K562 (cell line): ENCODE measurements around the gene CRACR2B. TPM values are rescaled to one million over a fixed set of nuclear protein-coding genes. Genes with fewer than 3 reads are reported as not detected.

Experiments used
- ATF3 ChIP-seq, 2 experiments: fragments of 450-650 bp in 1 of 2; sonication (generic) in 1 of 2; formaldehyde crosslinking in 1 of 2; IDR thresholded peaks in 1 of 2; conservative IDR thresholded peaks in 1 of 2; 2 replicates each; pipeline versions ENCODE4 v1.6.1 to v1.8.1; 2016 to 2023; ENCODE audit warnings: mild to moderate bottlenecking in 2 of 2, moderate library complexity in 2 of 2, inconsistent platforms in 1 of 2, missing genetic modification reagents in 1 of 2
- BRD4 ChIP-seq: fragments of 200-600 bp; sonication (generic); IDR thresholded peaks from 2 replicates; pipeline ENCODE4 v1.6.1; 2017; ENCODE audit warnings: inconsistent platforms
- CBX2 ChIP-seq: fragments of 200-600 bp; sonication (generic); IDR thresholded peaks from one replicate; pipeline ENCODE4 v1.6.1; 2012; ENCODE audit warnings: mild to moderate bottlenecking, low read length, inconsistent platforms; ENCODE audit not compliant: insufficient read depth, poor library complexity, severe bottlenecking
- CC2D1A ChIP-seq: fragments of 450-650 bp; IDR thresholded peaks from 2 replicates; pipeline ENCODE4 v1.6.1; 2017; ENCODE audit warnings: mild to moderate bottlenecking
- CCAR2 ChIP-seq: fragments of 200-400 bp; formaldehyde crosslinking; IDR thresholded peaks from 2 replicates; pipeline ENCODE4 v1.6.1; 2017; ENCODE audit warnings: mild to moderate bottlenecking, low read depth, low read length
- CTBP1 ChIP-seq: fragments of 450-650 bp; IDR thresholded peaks from 2 replicates; pipeline ENCODE4 v1.6.1; 2016; ENCODE audit warnings: borderline replicate concordance
- DACH1 ChIP-seq: fragments of 450-650 bp; IDR thresholded peaks from 2 replicates; pipeline ENCODE4 v1.6.1; 2018; ENCODE audit not compliant: partially characterized antibody
- ELF1 ChIP-seq: fragments of 200-800 bp; sonication (Bioruptor generic); IDR thresholded peaks from 2 replicates; pipeline ENCODE4 v1.6.1; 2016; ENCODE audit warnings: missing genetic modification characterization, missing compliant biosample characterization
- ESRRA ChIP-seq: fragments of 450-650 bp; IDR thresholded peaks from 2 replicates; pipeline ENCODE4 v1.6.1; 2014; ENCODE audit warnings: low read depth, mild to moderate bottlenecking, moderate library complexity, borderline replicate concordance
- ESRRB ChIP-seq: fragments of 250-450 bp; sonication (Bioruptor Pico); IDR thresholded peaks from 2 replicates; pipeline ENCODE4 v1.5.0; 2020; ENCODE audit warnings: mild to moderate bottlenecking, moderate library complexity, borderline replicate concordance
- HBP1 ChIP-seq: fragments of 450-650 bp; formaldehyde crosslinking; IDR thresholded peaks from 2 replicates; pipeline ENCODE4 v1.4.0; 2022; ENCODE audit warnings: missing genetic modification characterization
- HDAC8 ChIP-seq: fragments of 450-650 bp; IDR thresholded peaks from 2 replicates; pipeline ENCODE4 v1.6.1; 2016; ENCODE audit warnings: mild to moderate bottlenecking, missing genetic modification characterization, moderate library complexity, missing compliant biosample characterization
- IRF1 ChIP-seq: sonication (generic); formaldehyde crosslinking; IDR thresholded peaks from 2 replicates; pipeline ENCODE4 v1.8.0; 2022; ENCODE audit warnings: missing genetic modification reagents, mild to moderate bottlenecking, borderline replicate concordance
- JUND ChIP-seq, 2 experiments: IDR thresholded peaks; 2 replicates in 1 of 2; 3 replicates in 1 of 2; pipeline ENCODE4 v1.6.1; 2011; ENCODE audit warnings: borderline replicate concordance in 2 of 2, low read depth in 2 of 2, low read length in 2 of 2, improper control_type of control experiment in 1 of 2, missing biosample characterization in 1 of 2, missing genetic modification characterization in 1 of 2, missing genetic modification reagents in 1 of 2
- KLF10 ChIP-seq: fragments of 250-450 bp; sonication (Bioruptor Pico); IDR thresholded peaks from 2 replicates; pipeline ENCODE4 v1.6.1; 2021; ENCODE audit warnings: matching md5 sums
- KLF13 ChIP-seq: fragments of 450-650 bp; IDR thresholded peaks from 2 replicates; pipeline ENCODE4 v1.6.1; 2016; ENCODE audit warnings: missing genetic modification characterization, low read depth, mild to moderate bottlenecking, missing compliant biosample characterization, moderate library complexity, borderline replicate concordance
- MYNN ChIP-seq, 2 experiments: sonication (generic); formaldehyde crosslinking in 1 of 2; IDR thresholded peaks; 2 replicates each; pipeline versions ENCODE4 v1.5.0 to v1.6.1; 2016 to 2020; ENCODE audit warnings: antibody characterized with exemption in 1 of 2, missing genetic modification reagents in 1 of 2
- NFE2L1 ChIP-seq: fragments of 450-650 bp; IDR thresholded peaks from 2 replicates; pipeline ENCODE4 v1.6.1; 2016; ENCODE audit warnings: missing genetic modification characterization, low read depth, mild to moderate bottlenecking, missing compliant biosample characterization, moderate library complexity, borderline replicate concordance
- SREBF1 ChIP-seq: fragments of 150-350 bp; IDR thresholded peaks from 2 replicates; pipeline ENCODE4 v1.6.1; 2014; ENCODE audit warnings: antibody characterized with exemption, low read depth, low read length, borderline replicate concordance
- TFAM ChIP-seq: fragments of 250-450 bp; sonication (Bioruptor Pico); conservative IDR thresholded peaks from 2 replicates; pipeline ENCODE4 v1.5.0; 2021; ENCODE audit warnings: mild to moderate bottlenecking, moderate library complexity
- TFAP4 ChIP-seq: sonication (generic); formaldehyde crosslinking; IDR thresholded peaks from 2 replicates; pipeline ENCODE4 v1.8.0; 2022; ENCODE audit warnings: missing genetic modification reagents, mild to moderate bottlenecking, moderate library complexity, borderline replicate concordance
- U2AF2 ChIP-seq: fragments of 200-400 bp; formaldehyde crosslinking; optimal IDR thresholded peaks from 2 replicates; pipeline ENCODE3; 2017; ENCODE audit warnings: low read depth, mild to moderate bottlenecking, low read length
- polyA plus RNA-seq, 8 experiments: library from polyadenylated mRNA; depleted of rRNA in 4 of 8; stranded (reverse) in 5 of 8; unstranded in 3 of 8; fragments of >200 nt; fragmentation: Nextera tagmentation in 2 of 8; fragmentation: Illumina TruSeq in 1 of 8; extraction: Ambion mirVana in 2 of 8; extraction: Trizol in 1 of 8; gene quantifications; 2 replicates each; pipeline versions ENCODE4 v1.2.1 to v1.2.3, GENCODE V29; 2011 to 2014; ENCODE audit warnings: inconsistent platforms in 1 of 8, missing spikeins in 1 of 8
- total RNA-seq, 7 experiments: library from RNA; depleted of rRNA in 6 of 7; stranded (reverse); fragments of >200 nt in 6 of 7; fragmentation: Illumina TruSeq in 2 of 7; extraction: Trizol in 2 of 7; gene quantifications; 2 replicates each; pipeline versions ENCODE4 v1.2.1 to v1.2.3, GENCODE V29; 2011 to 2021; ENCODE audit warnings: low replicate concordance in 1 of 7

Gene CRACR2B
- total and polyA plus RNA-seq, 9 of the 15 experiments (the other 6 are each of a cell fraction or from before 2014, with no cell fraction given), result 0.10 to 51.0 (median 6.0) TPM

GRCh38 chr11:809287-810039 is 18.3 kb upstream of the CRACR2B start, which contains the start of gene RPLP2 (continued):
- no peak; the same call in 1 of the 2 replicates for TF ChIP-seq HDAC8 (tag)
- TF ChIP-seq MYNN (IDR thresholded peaks at IDR 0.05), result peak; percentile 44; the same call in 1 of the 2 replicates
- no peak for TF ChIP-seq MYNN (CRISPR knock-in tag; IDR thresholded peaks at IDR 0.05)
- no peak for TF ChIP-seq KLF10 (CRISPR knock-in tag)
- peak; percentile 76 for TF ChIP-seq JUND (IDR thresholded peaks at IDR 0.05; ENCODE audit: borderline replicate concordance, low read depth, low read length)
- no peak; the same call in 1 of the 3 replicates for TF ChIP-seq JUND (tag; IDR thresholded peaks at IDR 0.05; ENCODE audit: borderline replicate concordance, low read depth, low read length)
- no peak for TF ChIP-seq U2AF2
- no peak for TF ChIP-seq KLF13
- no peak for TF ChIP-seq DACH1
- no peak for TF ChIP-seq CCAR2
- TF ChIP-seq ELF1 (tag), result peak; percentile 97
- no peak for TF ChIP-seq CBX2
- peak; percentile 94 for TF ChIP-seq ATF3 (IDR thresholded peaks at IDR 0.05)
- TF ChIP-seq ATF3 (CRISPR knock-in tag; conservative IDR thresholded peaks at IDR 0.05), result 0 out of 2 replicates have a peak, but pooled peaks have one; percentile 18
- TF ChIP-seq SREBF1, result no peak
- no peak for TF ChIP-seq BRD4
- TF ChIP-seq CTBP1, result peak; percentile 68
- TF ChIP-seq ESRRB (CRISPR knock-in tag), result no peak
- no peak for TF ChIP-seq NFE2L1 (tag)
- no peak for TF ChIP-seq TFAM (CRISPR knock-in tag)
- TF ChIP-seq TFAP4, result peak; percentile 92
- TF ChIP-seq CC2D1A, result no peak
- TF ChIP-seq IRF1, result no peak
- peak; percentile 93 for TF ChIP-seq ESRRA
- TF ChIP-seq HBP1, result peak; percentile 89; the same call in 1 of the 2 replicates
